H9 (cell line): ENCODE data around the gene TTC13. TPM values are rescaled to one million over a fixed set of nuclear protein-coding genes. Genes with fewer than 3 reads are reported as not detected.

Experiments used
- DNase-seq: peaks from one replicate; pipeline ENCODE4 v3.0.0-alpha.2; 2017
- H2AFZ ChIP-seq: one replicate; pipeline ENCODE4 v1.6.1; 2013; ENCODE audit warnings: mild to moderate bottlenecking, low read length, control low read depth, moderate library complexity
- H2AK5ac ChIP-seq: 2 replicates; pipeline ENCODE4 v1.6.1; 2013; ENCODE audit warnings: low read length, control low read depth, mixed read lengths; ENCODE audit not compliant: insufficient read length
- H2BK120ac ChIP-seq: one replicate; pipeline ENCODE4 v1.6.1; 2013; ENCODE audit warnings: low read depth, mild to moderate bottlenecking, low read length, control low read depth, inconsistent platforms; ENCODE audit not compliant: poor library complexity, severe bottlenecking
- H2BK12ac ChIP-seq: 2 replicates; pipeline ENCODE4 v1.6.1; 2013; ENCODE audit warnings: low read length, control low read depth, mixed read lengths, low read depth; ENCODE audit not compliant: insufficient read length
- H2BK15ac ChIP-seq: 2 replicates; pipeline ENCODE4 v1.6.1; 2013; ENCODE audit warnings: low read depth, low read length, control low read depth
- H2BK20ac ChIP-seq: one replicate; pipeline ENCODE4 v1.6.1; 2013; ENCODE audit warnings: low read depth, mild to moderate bottlenecking, low read length, control low read depth, inconsistent platforms; ENCODE audit not compliant: poor library complexity, severe bottlenecking
- H2BK5ac ChIP-seq: 2 replicates; pipeline ENCODE4 v1.6.1; 2013; ENCODE audit warnings: low read length, control low read depth, mixed read lengths; ENCODE audit not compliant: insufficient read length
- H3K14ac ChIP-seq: 2 replicates; pipeline ENCODE4 v1.6.1; 2013; ENCODE audit warnings: low read length, control low read depth; ENCODE audit not compliant: insufficient read depth
- H3K18ac ChIP-seq: 2 replicates; pipeline ENCODE4 v1.6.1; 2013; ENCODE audit warnings: low read depth, mild to moderate bottlenecking, mixed read lengths, low read length, control low read depth; ENCODE audit not compliant: insufficient read length
- H3K23ac ChIP-seq: 2 replicates; pipeline ENCODE4 v1.6.1; 2013; ENCODE audit warnings: low read length, control low read depth, mixed read lengths, low read depth; ENCODE audit not compliant: insufficient read length
- H3K23me2 ChIP-seq: 2 replicates; pipeline ENCODE4 v1.6.1; 2013; ENCODE audit warnings: low read depth, mild to moderate bottlenecking, mixed read lengths, low read length, control low read depth; ENCODE audit not compliant: insufficient read length, poor library complexity, severe bottlenecking
- H3K27ac ChIP-seq: 2 replicates; pipeline ENCODE4 v1.5.1; 2013; ENCODE audit warnings: low read length, control low read depth, mixed read lengths, low read depth; ENCODE audit not compliant: insufficient read length
- H3K27me3 ChIP-seq: 2 replicates; pipeline ENCODE4 v1.6.1; 2013; ENCODE audit warnings: low read length, control low read depth, inconsistent platforms; ENCODE audit not compliant: insufficient read depth
- H3K4ac ChIP-seq: 2 replicates; pipeline ENCODE4 v1.6.1; 2013; ENCODE audit warnings: low read depth, mild to moderate bottlenecking, control low read depth, inconsistent platforms, low read length, moderate library complexity
- H3K4me1 ChIP-seq: 2 replicates; pipeline ENCODE4 v1.6.1; 2013; ENCODE audit warnings: low read length, control low read depth, inconsistent platforms; ENCODE audit not compliant: insufficient read depth
- H3K4me2 ChIP-seq: 2 replicates; pipeline ENCODE4 v1.6.1; 2013; ENCODE audit warnings: low read length, control low read depth, mixed read lengths; ENCODE audit not compliant: insufficient read length, insufficient read depth
- H3K56ac ChIP-seq: 2 replicates; pipeline ENCODE4 v1.6.1; 2013; ENCODE audit warnings: low read depth, mild to moderate bottlenecking, mixed read lengths, low read length, control low read depth; ENCODE audit not compliant: insufficient read length
- H3K79me1 ChIP-seq: 2 replicates; pipeline ENCODE4 v1.6.1; 2013; ENCODE audit warnings: low read depth, mild to moderate bottlenecking, moderate library complexity, low read length, control low read depth, inconsistent platforms; ENCODE audit not compliant: insufficient read depth, poor library complexity, severe bottlenecking
- H3K79me2 ChIP-seq: 2 replicates; pipeline ENCODE4 v1.6.1; 2013; ENCODE audit warnings: low read length, control low read depth, inconsistent platforms; ENCODE audit not compliant: insufficient read depth
- H3K9ac ChIP-seq: 2 replicates; pipeline ENCODE4 v1.6.1; 2013; ENCODE audit warnings: low read length, control low read depth, mixed read lengths; ENCODE audit not compliant: insufficient read length; ENCODE audit errors: extremely low read depth
- H3K9me3 ChIP-seq: one replicate; pipeline ENCODE4 v1.6.1; 2013; ENCODE audit warnings: low read depth, low read length, inconsistent platforms; ENCODE audit not compliant: control insufficient read depth
- H3T11ph ChIP-seq: one replicate; pipeline ENCODE4 v1.6.1; 2013; ENCODE audit warnings: mild to moderate bottlenecking, low read length, control low read depth, inconsistent platforms
- H4K20me1 ChIP-seq: one replicate; pipeline ENCODE4 v1.6.1; 2013; ENCODE audit not compliant: control insufficient read depth, insufficient read length, insufficient read depth
- H4K5ac ChIP-seq: 2 replicates; pipeline ENCODE4 v1.6.1; 2013; ENCODE audit warnings: low read depth, mild to moderate bottlenecking, mixed read lengths, low read length, control low read depth; ENCODE audit not compliant: insufficient read length
- H4K8ac ChIP-seq: replicated peaks from 2 replicates; pipeline ENCODE4 v1.6.1; 2013; ENCODE audit warnings: low read length, control low read depth, mixed read lengths, low read depth; ENCODE audit not compliant: insufficient read length
- H4K91ac ChIP-seq: 2 replicates; pipeline ENCODE4 v1.6.1; 2013; ENCODE audit warnings: low read depth, mild to moderate bottlenecking, moderate library complexity, mixed read lengths, low read length, control low read depth; ENCODE audit not compliant: insufficient read length
- H3K27ac Mint-ChIP-seq, 3 experiments: 2 replicates in 2 of 3; 3 replicates in 1 of 3; pipeline ENCODE4 v1.8.0; 2020 to 2021; ENCODE audit warnings: mixed read lengths in 3 of 3, mild to moderate bottlenecking in 1 of 3, moderate library complexity in 1 of 3
- H3K27me3 Mint-ChIP-seq: 2 replicates; pipeline ENCODE4 v1.8.0; 2021; ENCODE audit warnings: low read depth, mild to moderate bottlenecking, moderate library complexity, mixed read lengths
- H3K36me3 Mint-ChIP-seq, 3 experiments: 2 replicates in 2 of 3; 3 replicates in 1 of 3; pipeline ENCODE4 v1.8.0; 2020 to 2021; ENCODE audit warnings: low read depth in 3 of 3, mixed read lengths in 3 of 3; ENCODE audit not compliant: insufficient read depth in 1 of 3
- H3K4me1 Mint-ChIP-seq, 2 experiments: 2 replicates each; pipeline ENCODE4 v1.8.0; 2020; ENCODE audit warnings: mixed read lengths in 2 of 2
- H3K4me3 Mint-ChIP-seq, 2 experiments: 2 replicates in 1 of 2; 3 replicates in 1 of 2; pipeline ENCODE4 v1.8.0; 2020 to 2021; ENCODE audit warnings: mild to moderate bottlenecking in 2 of 2, mixed read lengths in 2 of 2, moderate library complexity in 1 of 2
- H3K9me3 Mint-ChIP-seq, 2 experiments: 2 replicates in 1 of 2; 3 replicates in 1 of 2; pipeline ENCODE4 v1.8.0; 2020; ENCODE audit warnings: mild to moderate bottlenecking in 2 of 2, mixed read lengths in 2 of 2, moderate library complexity in 1 of 2
- WGBS: extraction: QIAGEN DNeasy Blood & Tissue Kit; methylation state at CpG from one replicate; pipeline ENCODE4 v1.1.7; 2013; ENCODE audit warnings: missing lambda C conversion rate, low lambda C conversion rate, mixed read lengths; ENCODE audit not compliant: insufficient read length; ENCODE audit errors: extremely low coverage; 5-methylcytosine and 5-hydroxymethylcytosine counted together
- total RNA-seq: library from RNA; stranded (reverse); gene quantifications from 2 replicates; pipeline ENCODE4 v1.2.1, GENCODE V29; 2021
- TF ChIP-seq, protein P1 (sequence below): fragments of 200-600 bp; sonication (generic); conservative IDR thresholded peaks from 3 replicates; pipeline ENCODE4 v1.8.0; 2021; ENCODE audit warnings: antibody characterized with exemption, mild to moderate bottlenecking

TTC13 gene
- total RNA-seq, 1 experiment from 2014 or later, result 7.6 TPM

DNA sequence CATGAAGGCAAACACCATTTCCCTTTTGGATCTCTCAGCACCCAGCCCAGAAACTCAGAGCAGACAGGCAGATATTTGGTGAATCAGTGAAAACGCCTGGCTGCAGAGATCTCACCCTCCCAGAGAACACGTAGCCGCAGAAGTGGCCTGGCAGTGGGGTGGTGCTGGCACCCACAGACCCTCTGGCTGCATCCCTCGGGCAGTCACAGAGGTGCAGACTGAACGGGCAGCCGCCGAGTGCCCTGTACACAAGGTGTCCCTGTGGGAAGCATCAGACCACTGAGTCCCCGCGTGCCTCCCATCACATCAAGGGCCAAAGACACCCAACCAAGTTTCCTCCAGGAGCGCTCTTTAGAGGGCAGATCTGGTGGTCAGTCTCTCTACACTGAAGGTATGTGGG lies 49.3 kb upstream of the TTC13 start:
- H3K36me3 Mint-ChIP-seq, result no peaks in the 10 kb centered on the region
- WGBS, result no CpG with 5 or more reads among the region's 10 CpGs
- no peak overlapping the region for H2BK120ac ChIP-seq

More for the DNA sequence above, 49.3 kb upstream of the TTC13 start:
- Histone ChIP-seq H4K91ac (no peak overlapping the region), H2AFZ (no peak overlapping the region), H4K8ac (no peak overlapping the region), H3K79me1 (no peaks in the 10 kb centered on the region), H4K5ac (no peak overlapping the region), H3K27me3 (no peaks in the 10 kb centered on the region; the same call in 1 of the 2 replicates), H3K56ac (no peak overlapping the region), H3T11ph (no peak overlapping the region), H2BK12ac (no peak overlapping the region), H2BK5ac (no peak overlapping the region), H3K9me3 (no peaks in the 10 kb centered on the region), H3K4ac (no peak overlapping the region), H2BK20ac (no peak overlapping the region), H3K27ac (no peak overlapping the region), H3K9ac (no peak overlapping the region), H2BK15ac (no peak overlapping the region), H3K4me1 (no peaks in the 10 kb centered on the region), H3K79me2 (no peaks in the 10 kb centered on the region), H2AK5ac (no peak overlapping the region), H3K23ac (no peak overlapping the region), H3K23me2 (no peaks in the 10 kb centered on the region), H4K20me1 (no peaks in the 10 kb centered on the region), H3K4me2 (no peak overlapping the region), H3K14ac (no peak overlapping the region), H3K18ac (no peak overlapping the region)
- TF ChIP-seq, protein P1, sequence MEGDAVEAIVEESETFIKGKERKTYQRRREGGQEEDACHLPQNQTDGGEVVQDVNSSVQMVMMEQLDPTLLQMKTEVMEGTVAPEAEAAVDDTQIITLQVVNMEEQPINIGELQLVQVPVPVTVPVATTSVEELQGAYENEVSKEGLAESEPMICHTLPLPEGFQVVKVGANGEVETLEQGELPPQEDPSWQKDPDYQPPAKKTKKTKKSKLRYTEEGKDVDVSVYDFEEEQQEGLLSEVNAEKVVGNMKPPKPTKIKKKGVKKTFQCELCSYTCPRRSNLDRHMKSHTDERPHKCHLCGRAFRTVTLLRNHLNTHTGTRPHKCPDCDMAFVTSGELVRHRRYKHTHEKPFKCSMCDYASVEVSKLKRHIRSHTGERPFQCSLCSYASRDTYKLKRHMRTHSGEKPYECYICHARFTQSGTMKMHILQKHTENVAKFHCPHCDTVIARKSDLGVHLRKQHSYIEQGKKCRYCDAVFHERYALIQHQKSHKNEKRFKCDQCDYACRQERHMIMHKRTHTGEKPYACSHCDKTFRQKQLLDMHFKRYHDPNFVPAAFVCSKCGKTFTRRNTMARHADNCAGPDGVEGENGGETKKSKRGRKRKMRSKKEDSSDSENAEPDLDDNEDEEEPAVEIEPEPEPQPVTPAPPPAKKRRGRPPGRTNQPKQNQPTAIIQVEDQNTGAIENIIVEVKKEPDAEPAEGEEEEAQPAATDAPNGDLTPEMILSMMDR, result no peak
- Mint-ChIP-seq H3K27ac (no peak overlapping the region), H3K27me3 (peaks cover 86% of the 10 kb centered on the region), H3K4me1 (peaks cover 8 to 11% of the 10 kb centered on the region in 2 experiments), H3K4me3 (no peak overlapping the region), H3K9me3 (no peaks in the 10 kb centered on the region)
- no peak for DNase-seq
